Cardiac muscle cell (in vitro differentiated cells and primary cell): ENCODE measurements around the gene SFI1. TPM values are rescaled to one million over a fixed set of nuclear protein-coding genes. Genes with fewer than 3 reads are reported as not detected.
"Not testable (repeated sequence)": the region's sequence is repeated elsewhere in the genome, so short reads cannot be mapped to it uniquely, and the experiment has no call there.

Source experiments
- DNase-seq, 2 donors: peaks; one replicate each; pipeline versions ENCODE4 v3.0.0 to v3.0.0-alpha.2; 2010 to 2017; ENCODE audit warnings: low read depth in 1 of 2, low spot score in 1 of 2
- H3K27ac ChIP-seq: fragments of 200-600 bp; sonication (generic); 2 replicates; pipeline ENCODE4 v1.5.1; 2016
- H3K27me3 ChIP-seq: fragments of 200-600 bp; sonication (generic); 2 replicates; pipeline ENCODE4 v1.6.0; 2016; ENCODE audit warnings: control low read depth
- H3K36me3 ChIP-seq: fragments of 200-600 bp; sonication (generic); 2 replicates; pipeline ENCODE4 v1.5.1; 2016; ENCODE audit warnings: control low read depth
- H3K4me1 ChIP-seq: fragments of 200-600 bp; sonication (generic); 2 replicates; pipeline ENCODE4 v1.8.1; 2017; ENCODE audit warnings: low read depth, mild to moderate bottlenecking, mixed run types
- H3K4me3 ChIP-seq: fragments of 200-600 bp; sonication (generic); 2 replicates; pipeline ENCODE4 v1.5.1; 2016; ENCODE audit warnings: mild to moderate bottlenecking
- H3K9me3 ChIP-seq: fragments of 200-600 bp; sonication (generic); 2 replicates; pipeline ENCODE4 v1.5.1; 2017; ENCODE audit warnings: low read depth, mild to moderate bottlenecking, control low read depth
- CTCF ChIP-seq: IDR thresholded peaks from 2 replicates; pipeline ENCODE4 v1.5.1; 2012; ENCODE audit warnings: low read depth, mild to moderate bottlenecking, low read length
- polyA plus RNA-seq: library from polyadenylated mRNA; unstranded; fragments of >200 nt; fragmentation: Nextera tagmentation; extraction: Ambion mirVana; gene quantifications from 2 replicates; pipeline ENCODE4 v1.2.1, GENCODE V29; 2016
- total RNA-seq: library from RNA; depleted of rRNA; stranded (reverse); fragments of >200 nt; gene quantifications from 2 replicates; pipeline ENCODE4 v1.2.3, GENCODE V29; 2016

Gene SFI1
- total and polyA plus RNA-seq, 2 experiments from 2014 or later = 13.6 to 23.8 TPM

- no peak overlapping the region for H3K27ac ChIP-seq
- no peaks in the 10 kb centered on the region for H3K36me3 ChIP-seq
- H3K4me3 ChIP-seq = no peak overlapping the region
- no peak for TF ChIP-seq CTCF
- no peaks in the 10 kb centered on the region for H3K9me3 ChIP-seq
- peak in 1 of 2 donors; percentile 72 for DNase-seq
- H3K4me1 ChIP-seq = peaks cover 14% of the 10 kb centered on the region
- H3K27me3 ChIP-seq = no peaks in the 10 kb centered on the region
Measured at GRCh38 chr22:31585161-31585859, 89.0 kb downstream of the SFI1 start.

DNA sequence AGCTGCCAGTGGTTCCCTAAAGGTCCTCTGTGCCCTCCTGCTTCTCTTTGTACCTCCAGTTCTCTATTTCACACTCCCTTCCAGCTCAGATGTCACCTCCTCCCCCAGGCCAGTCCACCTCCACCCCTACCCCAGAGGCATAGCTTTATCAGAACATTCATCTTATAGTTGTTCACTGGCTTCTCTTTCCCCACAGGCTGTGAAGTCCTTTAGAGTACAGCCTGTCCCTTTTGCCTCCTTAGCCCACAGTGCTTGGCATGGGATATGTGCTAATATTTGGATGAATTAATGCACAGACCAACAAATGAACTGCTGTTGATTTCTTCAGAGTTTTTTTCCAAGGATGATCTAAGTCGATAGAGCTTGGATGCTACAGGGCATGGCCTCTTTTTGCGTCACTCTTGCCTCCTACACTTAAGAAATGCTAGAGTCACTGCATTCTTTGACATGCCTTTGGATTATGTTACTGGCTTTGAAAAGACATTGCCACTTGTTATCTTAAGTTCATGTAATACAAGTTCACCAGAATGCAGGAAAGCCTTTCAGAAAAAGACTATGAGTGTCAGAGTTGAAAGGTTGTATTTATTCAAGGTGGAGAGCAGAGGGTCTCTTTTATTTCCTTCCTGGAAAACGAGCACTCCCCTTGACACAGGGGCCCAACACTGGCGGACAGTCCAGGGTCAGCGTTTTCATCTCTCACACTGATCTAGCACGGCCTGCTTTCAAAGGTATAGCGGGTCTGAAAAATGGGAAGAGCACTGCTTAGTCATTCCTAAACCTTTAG is 90.0 kb downstream of the SFI1 start:
- Histone ChIP-seq H3K27me3 (no peaks in the 10 kb centered on the region), H3K36me3 (no peaks in the 10 kb centered on the region), H3K4me1 (peaks cover 14% of the 10 kb centered on the region), H3K4me3 (no peak overlapping the region), H3K9me3 (no peaks in the 10 kb centered on the region), H3K27ac (peak overlapping the region; percentile 64)
- TF ChIP-seq CTCF = no peak
- DNase-seq = peak in 1 of 2 donors; percentile 91

GRCh38 chr22:31588970-31589675 is 92.8 kb downstream of the SFI1 start:
- no peak for DNase-seq
- H3K4me1 ChIP-seq = peaks cover 14% of the 10 kb centered on the region
- no peak overlapping the region for H3K4me3 ChIP-seq
- no peaks in the 10 kb centered on the region for H3K36me3 ChIP-seq
- H3K27me3 ChIP-seq = no peaks in the 10 kb centered on the region
- TF ChIP-seq CTCF = no peak
- no peak overlapping the region for H3K27ac ChIP-seq
- H3K9me3 ChIP-seq = no peaks in the 10 kb centered on the region

- DNase-seq, H3K4me3 ChIP-seq, H3K27ac ChIP-seq, H3K36me3 ChIP-seq, H3K27me3 ChIP-seq, H3K9me3 ChIP-seq: not testable (repeated sequence)
- H3K4me1 ChIP-seq = peaks cover 11% of the 10 kb centered on the region
Measured at GRCh38 chr22:31590161-31590560, 93.8 kb downstream of the SFI1 start.

DNA sequence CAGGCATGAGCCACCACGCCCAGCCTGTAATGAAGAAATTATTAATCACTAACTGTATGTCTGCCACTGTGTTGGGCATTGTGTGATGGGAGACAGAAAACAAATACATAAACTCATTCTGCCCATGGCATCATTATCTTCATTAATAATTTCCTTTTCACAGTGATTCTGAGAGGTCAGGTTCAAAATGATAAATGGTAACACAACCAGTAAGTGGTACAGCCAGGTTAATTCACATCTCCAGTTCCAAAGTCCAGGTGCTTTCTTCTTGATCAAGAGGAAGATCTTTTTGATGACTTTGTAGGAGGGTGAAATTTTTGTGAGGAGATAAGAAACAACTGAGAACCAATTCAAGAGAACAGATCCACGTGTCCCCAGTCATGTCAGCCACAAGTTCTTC is 98.9 kb downstream of the SFI1 start:
- Histone ChIP-seq H3K36me3 (no peaks in the 10 kb centered on the region), H3K4me1 (no peaks in the 10 kb centered on the region), H3K27me3 (no peaks in the 10 kb centered on the region), H3K4me3 (no peak overlapping the region), H3K27ac (no peak overlapping the region), H3K9me3 (no peaks in the 10 kb centered on the region)
- no peak for DNase-seq
- no peak for TF ChIP-seq CTCF
